ENCODE results near the gene GZMB.
"Not testable (repeated sequence)": the region's sequence is repeated elsewhere in the genome, so short reads cannot be mapped to it uniquely, and the experiment has no call there.

Gene GZMB

DNA sequence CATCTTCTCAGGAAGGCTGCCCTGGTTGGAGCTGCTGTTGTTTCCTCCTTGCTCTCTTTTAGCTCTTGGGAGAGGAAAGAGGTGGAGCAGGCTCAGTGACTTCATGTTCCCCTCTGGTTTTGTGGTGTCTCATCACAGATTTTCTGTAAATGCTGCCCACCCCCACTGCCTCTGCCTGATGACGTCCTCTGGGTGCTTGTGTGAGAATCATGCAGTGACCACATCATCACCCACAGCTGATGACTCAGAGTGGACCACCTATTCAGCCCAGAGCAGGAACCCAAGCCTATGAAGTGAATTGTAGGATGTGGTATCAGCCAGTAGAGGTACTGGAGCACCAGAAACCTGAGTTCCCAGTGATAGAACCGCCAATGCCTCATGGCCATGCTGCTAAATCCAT, at the start of gene GZMB:
Gene GZMB, minus strand, starts transcription at position 33 of the 400 bp plus-strand sequence. Its CDS starts 30 bp downstream, at position 3.
- in situ Hi-C loops (cut with MboI; ENCODE audit: low sequenced_read_pairs), result no loop called here

DNA sequence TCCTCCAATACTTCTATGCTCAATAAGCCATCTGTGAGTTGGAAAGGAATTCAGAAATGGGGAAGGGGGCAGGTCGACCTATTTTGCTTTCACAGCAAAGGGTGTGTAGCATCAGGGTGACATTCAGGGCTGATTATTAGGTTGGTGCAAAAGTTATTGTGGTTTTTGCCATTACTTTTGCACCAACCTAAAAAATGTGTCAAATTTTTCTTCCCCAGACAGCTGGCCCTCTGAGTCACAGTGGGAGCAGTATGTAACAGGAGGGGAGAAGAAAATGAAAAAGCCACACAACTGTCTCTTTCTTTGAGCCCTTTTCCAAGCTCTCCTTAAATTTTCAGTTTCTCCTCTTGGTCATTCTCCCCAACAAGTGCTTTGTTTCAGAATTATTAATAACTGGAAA, 47.1 kb upstream of the GZMB start:
- in situ Hi-C loops (cut with MboI; ENCODE audit: low sequenced_read_pairs), result no loop called here

- in situ Hi-C loops (cut with MboI; ENCODE audit: low sequenced_read_pairs), result no loop called here
Observed at GRCh38 chr14:24680516-24680915, 46.5 kb upstream of the GZMB start.

- in situ Hi-C loops (cut with MboI; ENCODE audit: low sequenced_read_pairs), result no loop called here
Observed at GRCh38 chr14:24679248-24679961, 45.4 kb upstream of the GZMB start.

GRCh38 chr14:24678801-24679247, 44.8 kb upstream of the GZMB start:
- in situ Hi-C loops (cut with MboI; ENCODE audit: low sequenced_read_pairs), result no loop called here

DNA sequence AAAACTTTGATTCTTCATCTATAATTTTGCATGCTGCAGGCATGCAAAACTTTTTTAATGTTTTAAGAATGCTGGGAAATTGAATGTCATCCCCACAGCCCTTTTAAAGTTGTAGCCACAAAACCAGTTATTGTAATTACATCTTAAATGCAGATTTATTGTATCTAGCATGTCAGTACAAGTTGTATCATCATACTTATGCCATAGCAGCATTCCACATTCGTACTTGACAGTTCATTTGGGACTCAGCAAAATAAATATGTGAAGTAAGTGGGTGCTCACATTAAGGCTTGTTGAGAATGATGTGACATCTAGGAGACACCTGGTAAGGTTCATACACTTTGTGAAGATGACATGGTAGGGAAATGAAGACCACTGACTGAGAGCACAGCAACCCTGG, 44.0 kb upstream of the GZMB start:
- in situ Hi-C loops (cut with MboI; ENCODE audit: low sequenced_read_pairs), result no loop called here

GRCh38 chr14:24674204-24674970, 40.4 kb upstream of the GZMB start:
- in situ Hi-C loops (cut with MboI; ENCODE audit: low sequenced_read_pairs), result no loop called here

GRCh38 chr14:24673534-24674203, 39.7 kb upstream of the GZMB start:
- in situ Hi-C loops (cut with MboI; ENCODE audit: low sequenced_read_pairs), result no loop called here

DNA sequence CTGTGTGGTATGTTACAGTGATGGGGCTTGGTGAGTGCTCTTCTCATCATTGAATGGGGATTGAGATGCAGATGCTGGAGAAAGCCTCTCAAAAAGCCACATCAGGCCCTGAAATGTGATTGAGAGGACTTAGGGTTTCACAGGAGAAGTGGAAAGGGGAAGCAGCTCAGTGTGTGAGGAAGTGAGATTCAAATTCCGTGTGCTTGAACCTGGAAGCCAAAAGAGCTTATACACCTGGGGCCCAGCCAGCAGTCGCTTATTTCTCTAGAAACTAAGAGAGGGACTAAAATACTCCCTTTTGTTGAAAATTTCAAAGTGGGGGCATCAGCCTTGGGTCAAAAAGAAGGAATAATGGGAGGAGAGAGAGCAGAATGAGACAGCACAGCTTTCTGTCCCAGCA, 39.1 kb upstream of the GZMB start:
- in situ Hi-C loops (cut with MboI; ENCODE audit: low sequenced_read_pairs), result no loop called here

- in situ Hi-C loops (cut with MboI; ENCODE audit: low sequenced_read_pairs), result no loop called here
Observed at GRCh38 chr14:24670594-24670993, 36.6 kb upstream of the GZMB start.

GRCh38 chr14:24669651-24670050, 35.7 kb upstream of the GZMB start:
- in situ Hi-C loops (cut with MboI; ENCODE audit: low sequenced_read_pairs), result no loop called here

- in situ Hi-C loops (cut with MboI; ENCODE audit: low sequenced_read_pairs), result no loop called here
Observed at GRCh38 chr14:24665440-24665991, 31.5 kb upstream of the GZMB start.

DNA sequence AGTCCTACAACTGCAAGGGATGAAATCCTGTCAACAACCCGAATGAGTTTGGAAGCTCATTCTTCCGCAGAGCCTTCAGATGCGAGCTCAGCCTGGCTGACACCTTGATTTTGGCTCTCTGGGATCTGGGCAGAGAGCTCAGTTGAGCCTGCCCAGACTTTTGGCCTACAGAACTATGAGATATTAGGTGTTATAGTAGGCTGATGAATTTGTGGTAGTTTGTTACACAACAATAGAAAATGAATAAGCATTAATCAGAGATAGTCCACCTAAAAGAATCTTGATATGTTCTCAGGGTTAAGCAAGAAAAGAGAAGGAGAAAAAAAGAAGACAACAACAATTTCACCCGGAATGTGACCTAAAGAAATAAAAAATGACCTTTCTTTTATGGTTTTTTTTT, 30.4 kb upstream of the GZMB start:
- in situ Hi-C loops (cut with MboI; ENCODE audit: low sequenced_read_pairs), result no loop called here

DNA sequence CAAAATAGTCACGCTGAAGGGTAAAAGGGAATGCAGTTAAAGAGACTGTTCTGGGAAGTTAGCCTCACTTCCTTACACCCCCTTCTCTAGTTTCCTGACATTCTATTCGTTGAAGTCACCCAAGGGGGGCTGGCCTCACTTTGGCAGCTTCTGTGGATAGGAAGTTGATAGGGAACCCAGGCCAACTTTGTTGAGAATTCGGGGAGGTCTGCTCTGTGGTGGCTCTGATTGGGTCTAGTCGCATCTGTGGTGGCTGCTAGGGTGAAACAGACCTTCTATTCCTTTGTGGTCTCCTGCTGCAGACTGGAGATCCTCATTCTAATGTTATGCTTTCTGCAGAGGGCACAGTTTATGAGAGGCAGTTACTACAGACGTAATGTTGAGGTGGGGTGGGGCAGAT, 28.8 kb upstream of the GZMB start:
- in situ Hi-C loops (cut with MboI; ENCODE audit: low sequenced_read_pairs), result no loop called here

- in situ Hi-C loops (cut with MboI; ENCODE audit: low sequenced_read_pairs), result no loop called here
Observed at GRCh38 chr14:24659916-24660570, 26.1 kb upstream of the GZMB start.

DNA sequence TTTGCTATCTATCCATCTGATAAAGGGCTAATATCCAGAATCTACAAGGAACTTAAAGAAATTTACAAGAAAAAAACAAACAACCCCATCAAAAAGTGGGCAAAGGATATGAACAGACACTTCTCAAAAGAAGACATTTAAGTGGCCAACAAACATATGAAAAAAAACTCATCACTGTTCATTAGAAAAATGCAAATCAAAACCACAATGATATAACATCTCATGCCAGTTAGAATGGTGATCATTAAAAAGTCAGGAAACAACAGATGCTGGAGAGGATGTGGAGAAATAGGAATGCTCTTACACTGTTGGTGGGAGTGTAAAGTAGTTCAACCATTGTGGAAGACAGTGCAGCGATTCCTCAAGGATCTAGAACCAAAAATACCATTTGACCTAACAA, 14.4 kb upstream of the GZMB start:
- in situ Hi-C loops (cut with MboI; ENCODE audit: low sequenced_read_pairs), result not testable (repeated sequence)

DNA sequence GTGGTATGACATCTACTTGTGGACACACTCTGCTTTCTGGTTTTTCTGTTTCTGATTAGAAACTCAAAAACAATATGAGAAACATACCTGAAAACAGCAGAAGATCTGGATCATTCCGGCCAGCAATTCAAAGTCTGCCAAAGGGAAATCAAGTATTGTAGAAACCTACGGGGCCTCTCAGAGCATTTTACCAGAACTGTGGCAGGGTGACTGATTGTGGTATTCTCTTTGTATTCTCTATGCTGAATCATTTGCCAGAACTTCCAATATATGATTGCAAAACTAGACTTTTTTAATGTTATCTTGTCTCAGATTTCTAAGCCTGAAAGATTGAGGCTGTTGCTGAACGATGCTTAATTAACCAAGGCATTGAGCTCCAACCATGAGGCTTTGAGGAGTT, 5.9 kb upstream of the GZMB start:
- in situ Hi-C loops (cut with MboI; ENCODE audit: low sequenced_read_pairs), result no loop called here

- in situ Hi-C loops (cut with MboI; ENCODE audit: low sequenced_read_pairs), result no loop called here
Observed at GRCh38 chr14:24639270-24639669, 5.3 kb upstream of the GZMB start.

DNA sequence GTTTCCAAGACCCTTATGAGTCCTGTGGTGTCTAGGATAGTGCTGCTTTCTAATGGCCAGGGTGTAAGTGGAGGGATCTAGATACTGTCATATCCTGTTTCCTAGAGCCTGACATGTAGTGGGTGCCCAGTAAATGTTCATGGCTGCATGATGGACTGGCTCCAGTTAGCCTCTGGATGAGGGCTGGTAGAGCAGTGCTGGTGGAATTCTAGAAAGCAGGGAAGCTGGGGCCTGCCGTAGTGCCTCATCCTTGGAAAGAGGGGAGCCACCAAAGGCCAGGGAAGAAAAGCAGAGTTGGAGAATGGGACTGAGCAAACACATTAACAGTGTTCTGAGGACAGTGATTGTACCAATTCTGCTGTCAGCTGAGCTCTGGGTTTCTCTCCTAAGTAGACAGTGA, 637 bp downstream of the GZMB start:
- in situ Hi-C loops (cut with MboI; ENCODE audit: low sequenced_read_pairs), result no loop called here

DNA sequence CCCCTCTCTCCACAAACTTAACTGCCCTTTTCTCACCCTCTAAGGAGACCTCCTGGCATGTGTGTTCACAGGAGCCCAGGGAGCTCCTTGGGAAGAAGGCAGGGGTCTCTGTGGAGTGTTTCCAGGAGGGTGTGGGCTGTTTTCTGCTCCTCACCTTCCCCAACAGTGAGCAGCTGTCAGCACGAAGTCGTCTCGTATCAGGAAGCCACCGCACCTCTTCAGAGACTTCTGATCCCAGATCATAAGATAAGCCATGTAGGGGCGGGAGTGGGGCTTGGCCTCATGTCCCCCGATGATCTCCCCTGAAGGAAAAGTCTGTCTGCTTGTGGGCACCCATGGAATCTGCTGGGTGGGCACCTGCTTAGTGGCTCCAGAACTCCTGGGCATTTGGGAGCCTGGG, 1.2 kb downstream of the GZMB start:
- in situ Hi-C loops (cut with MboI; ENCODE audit: low sequenced_read_pairs), result no loop called here

DNA sequence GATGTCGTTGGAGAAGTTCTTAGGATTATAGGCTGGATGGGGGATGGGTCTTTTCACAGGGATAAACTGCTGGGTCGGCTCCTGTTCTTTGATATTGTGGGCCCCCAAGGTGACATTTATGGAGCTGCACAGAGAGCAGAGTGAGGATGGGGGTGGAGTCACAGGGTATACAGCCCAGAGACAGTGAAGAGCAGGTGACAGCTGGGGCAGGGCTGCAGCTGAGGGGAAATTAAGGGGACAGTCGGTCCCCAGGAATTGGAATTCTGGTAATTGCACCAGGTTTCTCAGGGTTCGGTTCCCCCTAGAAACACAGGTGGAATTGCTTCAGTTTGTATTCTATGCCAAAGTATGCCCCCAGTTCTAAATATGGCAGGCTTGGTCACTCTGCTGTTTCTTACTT, 1.7 kb downstream of the GZMB start:
- in situ Hi-C loops (cut with MboI; ENCODE audit: low sequenced_read_pairs), result no loop called here
